Tibial nerve (tissue), 4 donors: Measurements from ENCODE around the gene RAB11FIP4. TPM values are rescaled to one million over a fixed set of nuclear protein-coding genes. Genes with fewer than 3 reads are reported as not detected.

Source experiments
- DNase-seq, 2 donors: peaks; one replicate each; pipeline ENCODE4 v3.0.0-alpha.2; 2019; ENCODE audit warnings: low spot score in 2 of 2
- H3K27ac ChIP-seq, 4 donors: fragments of 200-600 bp; sonication (generic) in 3 of 4; one replicate each; pipeline ENCODE4 v1.5.1; 2017 to 2019; ENCODE audit warnings: mild to moderate bottlenecking in 1 of 4
- H3K27me3 ChIP-seq, 2 donors: fragments of 200-600 bp; sonication (generic) in 1 of 2; one replicate each; pipeline versions ENCODE4 v1.5.1 to v1.6.0; 2017 to 2019
- H3K36me3 ChIP-seq, 3 donors: fragments of 200-600 bp; sonication (generic); one replicate each; pipeline ENCODE4 v1.5.1; 2018 to 2019
- H3K4me1 ChIP-seq, 4 donors: fragments of 200-600 bp; sonication (generic) in 3 of 4; one replicate each; pipeline ENCODE4 v1.5.1; 2017 to 2019
- H3K4me3 ChIP-seq, 4 donors: fragments of 200-600 bp; sonication (generic) in 3 of 4; one replicate each; pipeline ENCODE4 v1.5.1; 2017 to 2019; ENCODE audit warnings: mild to moderate bottlenecking in 1 of 4, moderate library complexity in 1 of 4
- H3K9me3 ChIP-seq, 4 donors: fragments of 200-600 bp; sonication (generic) in 3 of 4; one replicate each; pipeline ENCODE4 v1.5.1; 2017 to 2019
- CTCF ChIP-seq, 5 experiments: fragments of 200-600 bp in 3 of 5; fragments of 450-650 bp in 2 of 5; sonication (generic) in 3 of 5; IDR thresholded peaks; one replicate each; pipeline ENCODE4 v1.5.1; 2016 to 2019; ENCODE audit warnings: antibody characterized with exemption in 5 of 5, mild to moderate bottlenecking in 3 of 5, moderate library complexity in 2 of 5
- EP300 ChIP-seq, 2 donors: sonication (generic); formaldehyde crosslinking; IDR thresholded peaks; one replicate each; pipeline ENCODE4 v1.6.1; 2017; ENCODE audit warnings: antibody characterized with exemption in 2 of 2, mild to moderate bottlenecking in 1 of 2
- POLR2A ChIP-seq, 2 donors: fragments of 450-650 bp; IDR thresholded peaks; one replicate each; pipeline ENCODE4 v1.6.1; 2017; ENCODE audit warnings: antibody characterized with exemption in 2 of 2, mild to moderate bottlenecking in 2 of 2, moderate library complexity in 2 of 2
- WGBS, 2 donors: methylation state at CpG; one replicate each; pipeline ENCODE4 v1.1.5; 2018; 5-methylcytosine and 5-hydroxymethylcytosine counted together
- total RNA-seq, 4 donors: library from RNA; depleted of rRNA; stranded (reverse); fragments of >200 nt; gene quantifications; one replicate each; pipeline ENCODE4 v1.1.0, GENCODE V29; 2016

The RAB11FIP4 gene
- total RNA-seq, 4 donors from 2014 or later: 2.7 to 6.9 (median 4.1) TPM

- H3K4me1 ChIP-seq: peaks cover 0 to 3% (median 0%) of the 10 kb centered on the region in 4 donors
- H3K36me3 ChIP-seq: peaks cover 0 to 29% (median 0%) of the 10 kb centered on the region in 3 donors
- peak in 1 of 2 donors; percentile 45 for DNase-seq
- H3K27ac ChIP-seq: no peak overlapping the region
- H3K4me3 ChIP-seq: no peak overlapping the region
- TF ChIP-seq CTCF (IDR thresholded peaks at IDR 0.05) (peak; percentile 29 to 44 (median 33)), POLR2A (IDR thresholded peaks at IDR 0.05) (no peak)
- H3K9me3 ChIP-seq: no peaks in the 10 kb centered on the region
- 87 to 91% methylated on average over 10 of the region's 10 CpGs for WGBS, 2 donors
- no peaks in the 10 kb centered on the region for H3K27me3 ChIP-seq
Observed at GRCh38 chr17:31373150-31374093, 18.1 kb upstream of the RAB11FIP4 start.

GRCh38 chr17:31374094-31374447 lies 17.4 kb upstream of the RAB11FIP4 start:
- WGBS, 2 donors: 67 to 78% methylated on average over 6 of the region's 6 CpGs
- no peak overlapping the region for H3K4me3 ChIP-seq
- peak in 1 of 2 donors; percentile 21 for DNase-seq

GRCh38 chr17:31374503-31374902 lies 17.0 kb upstream of the RAB11FIP4 start:
- no peak for DNase-seq
- peaks cover 0 to 24% (median 0%) of the 10 kb centered on the region in 3 donors for H3K36me3 ChIP-seq
- TF ChIP-seq EP300 (IDR thresholded peaks at IDR 0.05): no peak
- TF ChIP-seq POLR2A (IDR thresholded peaks at IDR 0.05): no peak
- TF ChIP-seq CTCF (IDR thresholded peaks at IDR 0.05): no peak
- 98% methylated on average over 2 of the region's 2 CpGs for WGBS, 2 donors
- H3K9me3 ChIP-seq: no peaks in the 10 kb centered on the region
- H3K27me3 ChIP-seq: no peaks in the 10 kb centered on the region
- no peak overlapping the region for H3K27ac ChIP-seq
- H3K4me1 ChIP-seq: peaks cover 0 to 3% (median 0%) of the 10 kb centered on the region in 4 donors
- no peak overlapping the region for H3K4me3 ChIP-seq

More at GRCh38 chr17:31374094-31374447, 17.4 kb upstream of the RAB11FIP4 start:
- TF ChIP-seq EP300 (IDR thresholded peaks at IDR 0.05) (no peak), CTCF (IDR thresholded peaks at IDR 0.05) (no peak), POLR2A (IDR thresholded peaks at IDR 0.05) (no peak)
- Histone ChIP-seq H3K9me3 (no peaks in the 10 kb centered on the region), H3K27me3 (no peaks in the 10 kb centered on the region), H3K36me3 (peaks cover 0 to 28% (median 0%) of the 10 kb centered on the region in 3 donors), H3K4me1 (peaks cover 0 to 3% (median 0%) of the 10 kb centered on the region in 4 donors), H3K27ac (no peak overlapping the region)

- Histone ChIP-seq H3K4me3 (no peak overlapping the region), H3K27ac (no peak overlapping the region), H3K36me3 (peaks cover 0 to 36% (median 6%) of the 10 kb centered on the region in 3 donors), H3K9me3 (no peaks in the 10 kb centered on the region), H3K27me3 (no peaks in the 10 kb centered on the region), H3K4me1 (peaks cover 0 to 6% (median 0%) of the 10 kb centered on the region in 4 donors)
- DNase-seq: no peak
- TF ChIP-seq CTCF (IDR thresholded peaks at IDR 0.05) (no peak), EP300 (IDR thresholded peaks at IDR 0.05) (no peak), POLR2A (IDR thresholded peaks at IDR 0.05) (no peak)
Observed at GRCh38 chr17:31378638-31379037, 12.8 kb upstream of the RAB11FIP4 start.

DNA sequence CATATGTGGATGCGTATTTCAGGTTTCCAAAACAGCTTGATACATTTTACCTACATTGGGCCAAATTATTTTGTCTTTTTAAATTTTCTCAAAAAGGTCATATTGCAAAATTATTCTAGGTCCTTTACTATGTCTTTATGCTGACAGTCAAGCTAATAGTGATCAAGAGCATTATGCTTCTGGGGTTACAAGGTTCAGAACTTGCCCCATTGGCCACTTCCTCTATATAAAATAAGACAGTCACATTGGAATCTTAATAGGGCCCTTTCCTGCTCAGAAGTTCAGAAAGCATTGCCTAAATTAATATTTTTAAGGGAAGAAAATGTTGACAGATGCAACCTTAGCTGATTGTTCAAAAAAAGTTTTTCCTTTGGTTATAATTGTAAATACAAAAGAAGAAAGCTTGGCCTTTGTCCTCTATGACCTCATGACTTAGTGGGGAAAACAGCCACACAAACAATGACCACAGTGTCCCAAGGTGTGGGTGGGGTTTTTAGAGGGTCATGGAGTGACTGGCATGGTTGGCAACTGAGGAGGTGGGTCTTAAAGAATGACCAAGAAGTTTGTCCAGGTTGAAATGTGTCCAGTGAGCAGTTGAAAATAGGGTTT lies 11.8 kb upstream of the RAB11FIP4 start:
- Histone ChIP-seq H3K4me1 (peaks cover 0 to 6% (median 0%) of the 10 kb centered on the region in 4 donors), H3K4me3 (no peak overlapping the region), H3K27ac (no peak overlapping the region), H3K9me3 (no peaks in the 10 kb centered on the region), H3K27me3 (no peaks in the 10 kb centered on the region), H3K36me3 (peaks cover 0 to 26% (median 6%) of the 10 kb centered on the region in 3 donors)
- TF ChIP-seq POLR2A (IDR thresholded peaks at IDR 0.05) (no peak), EP300 (IDR thresholded peaks at IDR 0.05) (no peak), CTCF (IDR thresholded peaks at IDR 0.05) (no peak)
- no peak for DNase-seq
- 98 to 99% methylated on average over 1 of the region's 1 CpG for WGBS, 2 donors
